SK-N-SH treated with all-trans-retinoic acid at 6 μM for 48 hours (cell line): ENCODE results near the gene SHB.

Source experiments
- ISL1 ChIP-seq: fragments of 250-450 bp; sonication (Bioruptor Pico); IDR thresholded peaks from 2 replicates; pipeline ENCODE4 v2.1.2; 2022; ENCODE audit warnings: mild to moderate bottlenecking, moderate library complexity
- OSR1 ChIP-seq: fragments of 250-450 bp; sonication (Bioruptor Pico); IDR thresholded peaks from 2 replicates; pipeline ENCODE4 v1.8.0; 2022; ENCODE audit warnings: moderate library complexity, mild to moderate bottlenecking, inconsistent platforms
- PATZ1 ChIP-seq: fragments of 250-450 bp; sonication (Bioruptor Pico); IDR thresholded peaks from 2 replicates; pipeline ENCODE4 v1.8.0; 2020; ENCODE audit warnings: mild to moderate bottlenecking, moderate library complexity, borderline replicate concordance
- TCF4 ChIP-seq: fragments of 250-450 bp; sonication (Bioruptor Pico); IDR thresholded peaks from 2 replicates; pipeline ENCODE4 v1.8.0; 2021; ENCODE audit warnings: mild to moderate bottlenecking, moderate library complexity, borderline replicate concordance
- ZFP3 ChIP-seq: fragments of 250-450 bp; sonication (Bioruptor Pico); IDR thresholded peaks from 2 replicates; pipeline ENCODE4 v1.5.0; 2020; ENCODE audit warnings: mild to moderate bottlenecking, moderate library complexity
- TF ChIP-seq, protein P1 (sequence below): fragments of 250-450 bp; sonication (Bioruptor Pico); IDR thresholded peaks from 2 replicates; pipeline ENCODE4 v1.5.1; 2020; ENCODE audit warnings: low read depth, mild to moderate bottlenecking, moderate library complexity
- TF ChIP-seq, protein P2 (sequence below): fragments of 250-450 bp; sonication (Bioruptor Pico); IDR thresholded peaks from 2 replicates; pipeline ENCODE4 v1.5.1; 2021; ENCODE audit warnings: mild to moderate bottlenecking, moderate library complexity
- TF ChIP-seq, protein P3 (sequence below): fragments of 250-450 bp; sonication (Bioruptor Pico); IDR thresholded peaks from 2 replicates; pipeline ENCODE4 v1.5.0; 2020; ENCODE audit warnings: mild to moderate bottlenecking, moderate library complexity

GRCh38 chr9:38012767-38013450, 56.1 kb downstream of the SHB start:
- TF ChIP-seq PATZ1 (CRISPR knock-in tag), result no peak
- TF ChIP-seq, protein P1, sequence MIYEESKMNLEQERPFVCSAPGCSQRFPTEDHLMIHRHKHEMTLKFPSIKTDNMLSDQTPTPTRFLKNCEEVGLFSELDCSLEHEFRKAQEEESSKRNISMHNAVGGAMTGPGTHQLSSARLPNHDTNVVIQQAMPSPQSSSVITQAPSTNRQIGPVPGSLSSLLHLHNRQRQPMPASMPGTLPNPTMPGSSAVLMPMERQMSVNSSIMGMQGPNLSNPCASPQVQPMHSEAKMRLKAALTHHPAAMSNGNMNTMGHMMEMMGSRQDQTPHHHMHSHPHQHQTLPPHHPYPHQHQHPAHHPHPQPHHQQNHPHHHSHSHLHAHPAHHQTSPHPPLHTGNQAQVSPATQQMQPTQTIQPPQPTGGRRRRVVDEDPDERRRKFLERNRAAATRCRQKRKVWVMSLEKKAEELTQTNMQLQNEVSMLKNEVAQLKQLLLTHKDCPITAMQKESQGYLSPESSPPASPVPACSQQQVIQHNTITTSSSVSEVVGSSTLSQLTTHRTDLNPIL, result no peak
- TF ChIP-seq OSR1 (CRISPR knock-in tag), result no peak
- no peak for TF ChIP-seq ZFP3
- TF ChIP-seq TCF4, result no peak
- TF ChIP-seq, protein P2, sequence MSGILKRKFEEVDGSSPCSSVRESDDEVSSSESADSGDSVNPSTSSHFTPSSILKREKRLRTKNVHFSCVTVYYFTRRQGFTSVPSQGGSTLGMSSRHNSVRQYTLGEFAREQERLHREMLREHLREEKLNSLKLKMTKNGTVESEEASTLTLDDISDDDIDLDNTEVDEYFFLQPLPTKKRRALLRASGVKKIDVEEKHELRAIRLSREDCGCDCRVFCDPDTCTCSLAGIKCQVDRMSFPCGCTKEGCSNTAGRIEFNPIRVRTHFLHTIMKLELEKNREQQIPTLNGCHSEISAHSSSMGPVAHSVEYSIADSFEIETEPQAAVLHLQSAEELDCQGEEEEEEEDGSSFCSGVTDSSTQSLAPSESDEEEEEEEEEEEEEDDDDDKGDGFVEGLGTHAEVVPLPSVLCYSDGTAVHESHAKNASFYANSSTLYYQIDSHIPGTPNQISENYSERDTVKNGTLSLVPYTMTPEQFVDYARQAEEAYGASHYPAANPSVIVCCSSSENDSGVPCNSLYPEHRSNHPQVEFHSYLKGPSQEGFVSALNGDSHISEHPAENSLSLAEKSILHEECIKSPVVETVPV (CRISPR knock-in tag), result no peak
- no peak for TF ChIP-seq ISL1 (CRISPR knock-in tag)
- TF ChIP-seq, protein P3, sequence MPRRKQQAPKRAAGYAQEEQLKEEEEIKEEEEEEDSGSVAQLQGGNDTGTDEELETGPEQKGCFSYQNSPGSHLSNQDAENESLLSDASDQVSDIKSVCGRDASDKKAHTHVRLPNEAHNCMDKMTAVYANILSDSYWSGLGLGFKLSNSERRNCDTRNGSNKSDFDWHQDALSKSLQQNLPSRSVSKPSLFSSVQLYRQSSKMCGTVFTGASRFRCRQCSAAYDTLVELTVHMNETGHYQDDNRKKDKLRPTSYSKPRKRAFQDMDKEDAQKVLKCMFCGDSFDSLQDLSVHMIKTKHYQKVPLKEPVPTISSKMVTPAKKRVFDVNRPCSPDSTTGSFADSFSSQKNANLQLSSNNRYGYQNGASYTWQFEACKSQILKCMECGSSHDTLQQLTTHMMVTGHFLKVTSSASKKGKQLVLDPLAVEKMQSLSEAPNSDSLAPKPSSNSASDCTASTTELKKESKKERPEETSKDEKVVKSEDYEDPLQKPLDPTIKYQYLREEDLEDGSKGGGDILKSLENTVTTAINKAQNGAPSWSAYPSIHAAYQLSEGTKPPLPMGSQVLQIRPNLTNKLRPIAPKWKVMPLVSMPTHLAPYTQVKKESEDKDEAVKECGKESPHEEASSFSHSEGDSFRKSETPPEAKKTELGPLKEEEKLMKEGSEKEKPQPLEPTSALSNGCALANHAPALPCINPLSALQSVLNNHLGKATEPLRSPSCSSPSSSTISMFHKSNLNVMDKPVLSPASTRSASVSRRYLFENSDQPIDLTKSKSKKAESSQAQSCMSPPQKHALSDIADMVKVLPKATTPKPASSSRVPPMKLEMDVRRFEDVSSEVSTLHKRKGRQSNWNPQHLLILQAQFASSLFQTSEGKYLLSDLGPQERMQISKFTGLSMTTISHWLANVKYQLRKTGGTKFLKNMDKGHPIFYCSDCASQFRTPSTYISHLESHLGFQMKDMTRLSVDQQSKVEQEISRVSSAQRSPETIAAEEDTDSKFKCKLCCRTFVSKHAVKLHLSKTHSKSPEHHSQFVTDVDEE (CRISPR knock-in tag), result no peak
